Measurements from ENCODE around the gene MLEC. TPM values are rescaled to one million over a fixed set of nuclear protein-coding genes. Genes with fewer than 3 reads are reported as not detected.

MLEC gene
- total and polyA plus RNA-seq, 2 of the 13 experiments (the other 11 are each of a cell fraction or from before 2014, with no cell fraction given), result 49.8 to 156 TPM

DNA sequence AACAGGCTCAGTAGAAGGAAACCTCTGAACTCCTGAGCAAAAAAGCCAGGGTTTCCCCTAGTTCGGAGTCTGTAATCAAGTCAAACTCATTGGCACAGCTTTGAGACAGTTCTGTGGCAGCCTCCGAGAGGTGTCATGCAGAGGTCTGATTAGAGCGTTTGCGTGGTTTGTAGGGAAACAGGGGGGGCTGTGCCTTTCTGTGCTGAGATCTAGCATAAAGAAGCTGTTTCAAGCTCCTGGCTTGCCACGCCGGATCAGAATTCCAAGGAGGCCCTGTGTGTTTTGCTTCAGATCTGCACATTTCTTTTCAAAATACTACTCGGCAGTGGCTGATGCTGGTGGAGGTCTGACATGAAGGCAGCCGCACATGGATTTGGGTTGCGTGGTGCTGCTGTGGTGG lies 44.8 kb upstream of the MLEC start:
- H3K9me3 ChIP-seq (ENCODE audit: low read length), result no peaks in the 10 kb centered on the region
- in situ Hi-C loops (cut with HindIII; ENCODE audit: extremely low pct_ligation_motif_present, low pct_unique_long_range_greater_than_20kb), result no loop called here
- H3K9ac ChIP-seq (ENCODE audit: insufficient read depth, low read depth, low read length), result no peak overlapping the region
- TF ChIP-seq, protein P1, sequence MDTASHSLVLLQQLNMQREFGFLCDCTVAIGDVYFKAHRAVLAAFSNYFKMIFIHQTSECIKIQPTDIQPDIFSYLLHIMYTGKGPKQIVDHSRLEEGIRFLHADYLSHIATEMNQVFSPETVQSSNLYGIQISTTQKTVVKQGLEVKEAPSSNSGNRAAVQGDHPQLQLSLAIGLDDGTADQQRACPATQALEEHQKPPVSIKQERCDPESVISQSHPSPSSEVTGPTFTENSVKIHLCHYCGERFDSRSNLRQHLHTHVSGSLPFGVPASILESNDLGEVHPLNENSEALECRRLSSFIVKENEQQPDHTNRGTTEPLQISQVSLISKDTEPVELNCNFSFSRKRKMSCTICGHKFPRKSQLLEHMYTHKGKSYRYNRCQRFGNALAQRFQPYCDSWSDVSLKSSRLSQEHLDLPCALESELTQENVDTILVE (CRISPR knock-in tag; IDR thresholded peaks at IDR 0.05), result no peak
- TF ChIP-seq ZNF784 (CRISPR knock-in tag; IDR thresholded peaks at IDR 0.05; ENCODE audit: borderline replicate concordance) (no peak), EZH2 (conservative IDR thresholded peaks at IDR 0.05; ENCODE audit: low read depth, low read length) (no peak), HNRNPK (IDR thresholded peaks at IDR 0.05; ENCODE audit: low read depth, low read length, poor library complexity, severe bottlenecking) (no peak), FOXA1 (IDR thresholded peaks at IDR 0.05) (no peak), FOXA1 (CRISPR knock-in tag; IDR thresholded peaks at IDR 0.05) (no peak)
- peaks cover 6% of the 10 kb centered on the region; the same call in 1 of the 2 replicates for H4K20me1 ChIP-seq (ENCODE audit: insufficient read depth, low read length)
- H3K36me3 ChIP-seq (replicated peaks in 1 of 2; ENCODE audit: control insufficient read depth in 1 of 2, insufficient read depth in 2 of 2, low read length in 2 of 2), result no peaks in the 10 kb centered on the region
- WGBS (ENCODE audit: low lambda C conversion rate), result 81% methylated on average over 7 of the region's 9 CpGs
- no peak overlapping the region for H3K4me2 ChIP-seq (ENCODE audit: low read depth, low read length)
- no peak overlapping the region for H3K27ac ChIP-seq (ENCODE audit: extremely low read length, insufficient read depth, low read length)
- no peak for FAIRE-seq
- H3K27me3 ChIP-seq (ENCODE audit: control insufficient read depth in 1 of 2, insufficient read depth in 2 of 2, low read length in 2 of 2), result peaks cover 10 to 62% of the 10 kb centered on the region in 2 experiments; a peak in 3 of 5 replicates
- H2AFZ ChIP-seq (ENCODE audit: low read length), result no peak overlapping the region
- H3K4me1 ChIP-seq (ENCODE audit: insufficient read depth, low read length), result peaks cover 15% of the 10 kb centered on the region
- no peaks in the 10 kb centered on the region for H3K79me2 ChIP-seq (ENCODE audit: insufficient read depth, low read length)
- ChIA-PET CTCF (ENCODE audit: low intra/inter-chr PET ratio, low total read pairs) (no interaction called here), POLR2A (no interaction called here)
- DNase-seq (ENCODE audit: low spot score), result no peak
- ATAC-seq, result no peak
- BruUV-seq (replicated peaks), result no TSS peak
- no peak overlapping the region for H3K4me3 ChIP-seq (replicated peaks in 1 of 3; ENCODE audit: insufficient read depth in 1 of 3, low read depth in 2 of 3, low read length in 3 of 3)
- intact Hi-C loops (cut with micrococcal nuclease; ENCODE audit: unreplicated experiment), result no loop called here

GRCh38 chr12:120642826-120643225 lies 44.1 kb upstream of the MLEC start:
- ChIA-PET CTCF (ENCODE audit: low intra/inter-chr PET ratio, low total read pairs) (no interaction called here), POLR2A (interaction anchor here (0.7 kb wide), 1 partner anchor 12 kb away, joined by 4 read pairs; no protein-coding TSS in a partner anchor)
- intact Hi-C loops (cut with micrococcal nuclease; ENCODE audit: unreplicated experiment), result no loop called here
- peaks cover 6% of the 10 kb centered on the region; the same call in 1 of the 2 replicates for H4K20me1 ChIP-seq (ENCODE audit: insufficient read depth, low read length)
- FAIRE-seq, result no peak
- in situ Hi-C loops (cut with HindIII; ENCODE audit: extremely low pct_ligation_motif_present, low pct_unique_long_range_greater_than_20kb), result no loop called here
- peaks cover 10 to 63% of the 10 kb centered on the region in 2 experiments; a peak in 3 of 5 replicates for H3K27me3 ChIP-seq (ENCODE audit: control insufficient read depth in 1 of 2, insufficient read depth in 2 of 2, low read length in 2 of 2)
- H3K9ac ChIP-seq (ENCODE audit: insufficient read depth, low read depth, low read length), result no peak overlapping the region
- no peak overlapping the region for H3K27ac ChIP-seq (ENCODE audit: extremely low read length, insufficient read depth, low read length)
- WGBS (ENCODE audit: low lambda C conversion rate), result 69% methylated on average over 4 of the region's 4 CpGs
- peaks cover 15% of the 10 kb centered on the region for H3K4me1 ChIP-seq (ENCODE audit: insufficient read depth, low read length)
- ATAC-seq, result no peak
- H3K4me3 ChIP-seq (replicated peaks in 1 of 3; ENCODE audit: insufficient read depth in 1 of 3, low read depth in 2 of 3, low read length in 3 of 3), result no peak overlapping the region
- no TSS peak for BruUV-seq (replicated peaks)
- no peak overlapping the region for H2AFZ ChIP-seq (ENCODE audit: low read length)
- no peaks in the 10 kb centered on the region for H3K9me3 ChIP-seq (ENCODE audit: low read length)
- no peaks in the 10 kb centered on the region for H3K36me3 ChIP-seq (replicated peaks in 1 of 2; ENCODE audit: control insufficient read depth in 1 of 2, insufficient read depth in 2 of 2, low read length in 2 of 2)
- H3K4me2 ChIP-seq (ENCODE audit: low read depth, low read length), result no peak overlapping the region
- no peaks in the 10 kb centered on the region for H3K79me2 ChIP-seq (ENCODE audit: insufficient read depth, low read length)
- DNase-seq (ENCODE audit: low spot score), result no peak
- TF ChIP-seq ZBTB14 (CRISPR knock-in tag; IDR thresholded peaks at IDR 0.05), result no peak
- no peak for TF ChIP-seq IRF2 (CRISPR knock-in tag; IDR thresholded peaks at IDR 0.05)
- no peak for TF ChIP-seq ZNF335 (CRISPR knock-in tag; IDR thresholded peaks at IDR 0.05)
- no peak for TF ChIP-seq RNF2 (conservative IDR thresholded peaks at IDR 0.05; ENCODE audit: low read depth)
- TF ChIP-seq KDM3A (CRISPR knock-in tag; IDR thresholded peaks at IDR 0.05; ENCODE audit: low read depth), result no peak
- TF ChIP-seq, protein P2, sequence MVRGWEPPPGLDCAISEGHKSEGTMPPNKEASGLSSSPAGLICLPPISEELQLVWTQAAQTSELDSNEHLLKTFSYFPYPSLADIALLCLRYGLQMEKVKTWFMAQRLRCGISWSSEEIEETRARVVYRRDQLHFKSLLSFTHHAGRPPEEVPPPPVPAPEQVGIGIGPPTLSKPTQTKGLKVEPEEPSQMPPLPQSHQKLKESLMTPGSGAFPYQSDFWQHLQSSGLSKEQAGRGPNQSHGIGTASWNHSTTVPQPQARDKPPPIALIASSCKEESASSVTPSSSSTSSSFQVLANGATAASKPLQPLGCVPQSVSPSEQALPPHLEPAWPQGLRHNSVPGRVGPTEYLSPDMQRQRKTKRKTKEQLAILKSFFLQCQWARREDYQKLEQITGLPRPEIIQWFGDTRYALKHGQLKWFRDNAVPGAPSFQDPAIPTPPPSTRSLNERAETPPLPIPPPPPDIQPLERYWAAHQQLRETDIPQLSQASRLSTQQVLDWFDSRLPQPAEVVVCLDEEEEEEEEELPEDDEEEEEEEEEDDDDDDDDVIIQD (CRISPR knock-in tag; IDR thresholded peaks at IDR 0.05; ENCODE audit: low read depth), result no peak
- no peak for TF ChIP-seq NFKBIZ (CRISPR knock-in tag; IDR thresholded peaks at IDR 0.05)
- no peak for TF ChIP-seq ZIK1 (CRISPR knock-in tag; IDR thresholded peaks at IDR 0.05; ENCODE audit: borderline replicate concordance, low read depth)
- TF ChIP-seq ZNF790 (CRISPR knock-in tag; IDR thresholded peaks at IDR 0.05; ENCODE audit: borderline replicate concordance), result no peak
- no peak for TF ChIP-seq RBM39 (IDR thresholded peaks at IDR 0.05; ENCODE audit: low read depth, low read length, poor library complexity, severe bottlenecking)
